HG03342 (cell line): ENCODE results near the gene TAF3.

Experiments used
- ATAC-seq: cut with Tn5 transposase; IDR thresholded peaks from one replicate; pipeline ENCODE4 v1.9.1; 2021; ENCODE audit warnings: mild to moderate bottlenecking, moderate library complexity; ENCODE audit not compliant: unreplicated experiment

Gene TAF3

GRCh38 chr10:8043569-8044306, 225.4 kb downstream of the TAF3 start:
- ATAC-seq: no peak

GRCh38 chr10:8044331-8044907, 226.1 kb downstream of the TAF3 start:
- ATAC-seq: no peak

- no peak for ATAC-seq
Measured at GRCh38 chr10:8044908-8045725, 226.8 kb downstream of the TAF3 start.

- ATAC-seq: no peak
Measured at GRCh38 chr10:8045726-8046494, 227.6 kb downstream of the TAF3 start.

GRCh38 chr10:8047452-8048280, 229.4 kb downstream of the TAF3 start:
- ATAC-seq: no peak

- ATAC-seq: no peak
Measured at GRCh38 chr10:8048281-8049008, 230.1 kb downstream of the TAF3 start.

GRCh38 chr10:8049045-8049864, 230.9 kb downstream of the TAF3 start:
- ATAC-seq: no peak

- ATAC-seq: no peak
Measured at GRCh38 chr10:8049865-8050555, 231.7 kb downstream of the TAF3 start.

GRCh38 chr10:8050556-8051108, 232.3 kb downstream of the TAF3 start:
- no peak for ATAC-seq

GRCh38 chr10:8051109-8051821, 233.0 kb downstream of the TAF3 start:
- no peak for ATAC-seq

GRCh38 chr10:8051851-8052257, 233.5 kb downstream of the TAF3 start:
- no peak for ATAC-seq

- ATAC-seq: no peak
Measured at GRCh38 chr10:8052341-8052955, 234.1 kb downstream of the TAF3 start.

- no peak for ATAC-seq
Measured at GRCh38 chr10:8052956-8053445, 234.7 kb downstream of the TAF3 start.

- peak; percentile 70 for ATAC-seq
Measured at GRCh38 chr10:8053446-8054243, 235.3 kb downstream of the TAF3 start.

GRCh38 chr10:8054244-8054493, 235.9 kb downstream of the TAF3 start:
- ATAC-seq: peak; percentile 5
